Measurements from ENCODE around the gene ADAMTS17. TPM values are rescaled to one million over a fixed set of nuclear protein-coding genes. Genes with fewer than 3 reads are reported as not detected.
"Not testable (repeated sequence)": the region's sequence is repeated elsewhere in the genome, so short reads cannot be mapped to it uniquely, and the experiment has no call there.

ADAMTS17 gene
- total RNA-seq, 1 donor from 2014 or later, result 6.2 TPM

DNA sequence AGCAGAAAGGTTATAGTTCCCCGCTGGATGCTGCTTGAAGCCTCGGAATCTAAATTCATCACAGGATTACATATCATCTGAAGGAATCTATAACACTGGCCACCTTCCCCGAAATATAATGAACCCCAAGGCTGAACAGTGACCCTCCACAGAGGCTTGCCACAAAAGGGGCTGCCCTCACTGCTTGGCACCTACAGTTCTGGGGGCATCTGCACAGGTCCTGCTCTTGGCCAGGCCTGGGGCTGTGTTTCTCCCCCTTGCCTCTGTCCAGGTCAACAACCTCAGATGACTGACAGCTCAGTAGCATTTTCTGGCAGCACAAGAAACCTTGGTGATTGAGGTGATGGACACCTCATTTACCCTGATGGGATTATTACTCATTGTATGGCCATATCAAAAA, 1.5 kb upstream of the ADAMTS17 start:
- DNase-seq (no peak), ATAC-seq (no peak)
- TF ChIP-seq, protein P1, sequence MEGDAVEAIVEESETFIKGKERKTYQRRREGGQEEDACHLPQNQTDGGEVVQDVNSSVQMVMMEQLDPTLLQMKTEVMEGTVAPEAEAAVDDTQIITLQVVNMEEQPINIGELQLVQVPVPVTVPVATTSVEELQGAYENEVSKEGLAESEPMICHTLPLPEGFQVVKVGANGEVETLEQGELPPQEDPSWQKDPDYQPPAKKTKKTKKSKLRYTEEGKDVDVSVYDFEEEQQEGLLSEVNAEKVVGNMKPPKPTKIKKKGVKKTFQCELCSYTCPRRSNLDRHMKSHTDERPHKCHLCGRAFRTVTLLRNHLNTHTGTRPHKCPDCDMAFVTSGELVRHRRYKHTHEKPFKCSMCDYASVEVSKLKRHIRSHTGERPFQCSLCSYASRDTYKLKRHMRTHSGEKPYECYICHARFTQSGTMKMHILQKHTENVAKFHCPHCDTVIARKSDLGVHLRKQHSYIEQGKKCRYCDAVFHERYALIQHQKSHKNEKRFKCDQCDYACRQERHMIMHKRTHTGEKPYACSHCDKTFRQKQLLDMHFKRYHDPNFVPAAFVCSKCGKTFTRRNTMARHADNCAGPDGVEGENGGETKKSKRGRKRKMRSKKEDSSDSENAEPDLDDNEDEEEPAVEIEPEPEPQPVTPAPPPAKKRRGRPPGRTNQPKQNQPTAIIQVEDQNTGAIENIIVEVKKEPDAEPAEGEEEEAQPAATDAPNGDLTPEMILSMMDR (IDR thresholded peaks at IDR 0.05), result no peak
- Histone ChIP-seq H3K27me3 (peaks cover 13% of the 10 kb centered on the region), H3K4me3 (no peak overlapping the region), H3K9me3 (no peaks in the 10 kb centered on the region), H3K27ac (no peak overlapping the region), H3K4me1 (peaks cover 8% of the 10 kb centered on the region), H3K36me3 (no peaks in the 10 kb centered on the region)
- intact Hi-C loops (cut with DNase I), result no loop called here

DNA sequence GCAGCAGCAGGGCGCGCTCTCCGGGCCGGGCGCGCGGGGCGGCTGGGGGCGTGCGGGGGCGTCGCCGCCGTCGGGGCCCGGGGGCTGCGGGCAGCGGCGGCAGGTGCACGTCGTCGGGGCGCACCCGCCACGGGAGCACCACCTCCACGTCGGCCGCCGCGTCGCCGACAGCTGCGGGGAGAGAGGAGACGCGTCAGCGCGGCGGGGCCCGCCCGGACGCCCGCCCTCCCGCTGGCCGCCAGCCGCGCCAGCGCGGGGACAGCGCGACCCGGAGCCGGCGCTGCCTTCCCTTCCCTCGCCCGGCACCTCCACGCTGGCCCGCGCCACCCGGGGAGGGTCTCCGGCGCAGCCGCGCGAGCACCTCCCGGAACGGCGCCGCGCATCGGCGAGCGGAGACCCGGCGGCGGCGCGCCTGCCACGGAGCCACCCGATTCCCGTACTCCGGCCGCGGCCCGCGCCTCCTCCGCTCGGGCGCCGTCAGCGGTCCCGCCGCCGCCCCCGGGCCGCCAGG, 481 bp downstream of the ADAMTS17 start:
- TF ChIP-seq, protein P1 (IDR thresholded peaks at IDR 0.05), result no peak
- intact Hi-C loops (cut with DNase I), result no loop called here

DNA sequence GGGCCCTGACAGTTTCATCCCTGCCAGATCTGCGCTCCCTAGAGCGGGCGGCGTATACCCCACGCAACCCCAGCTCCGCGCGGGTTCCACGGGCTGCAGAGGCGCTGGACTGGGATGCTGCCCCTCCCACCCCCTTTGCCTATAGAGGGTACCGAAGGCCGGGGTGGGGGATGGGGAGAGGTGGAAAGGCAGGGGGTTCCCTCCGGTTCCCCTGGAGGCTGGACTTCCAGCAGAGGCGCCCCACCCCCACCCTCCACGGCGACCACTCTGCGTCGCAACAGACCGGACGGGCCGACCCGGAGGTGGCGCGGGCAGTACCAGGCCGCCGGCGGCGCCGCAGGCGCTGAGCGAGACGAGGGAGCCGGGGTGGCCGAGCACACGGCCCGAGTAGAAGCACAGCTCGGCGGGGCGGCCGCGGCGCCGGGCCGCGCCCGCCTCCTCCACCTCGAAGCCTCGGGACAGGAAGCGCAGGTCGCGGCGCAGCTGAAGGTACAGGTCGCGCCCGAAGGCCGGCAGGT, 995 bp downstream of the ADAMTS17 start:
- H3K4me3 ChIP-seq, result peak overlapping the region; percentile 36
- intact Hi-C loops (cut with DNase I), result no loop called here
- H3K27me3 ChIP-seq, result peaks cover 13% of the 10 kb centered on the region

More for the DNA sequence above, 481 bp downstream of the ADAMTS17 start:
- DNase-seq, result no peak
- Histone ChIP-seq H3K9me3 (no peaks in the 10 kb centered on the region), H3K36me3 (no peaks in the 10 kb centered on the region), H3K4me1 (peaks cover 8% of the 10 kb centered on the region), H3K27ac (no peak overlapping the region), H3K4me3 (peak overlapping the region; percentile 73), H3K27me3 (peaks cover 13% of the 10 kb centered on the region)
- ATAC-seq, result peak; percentile 5

DNA sequence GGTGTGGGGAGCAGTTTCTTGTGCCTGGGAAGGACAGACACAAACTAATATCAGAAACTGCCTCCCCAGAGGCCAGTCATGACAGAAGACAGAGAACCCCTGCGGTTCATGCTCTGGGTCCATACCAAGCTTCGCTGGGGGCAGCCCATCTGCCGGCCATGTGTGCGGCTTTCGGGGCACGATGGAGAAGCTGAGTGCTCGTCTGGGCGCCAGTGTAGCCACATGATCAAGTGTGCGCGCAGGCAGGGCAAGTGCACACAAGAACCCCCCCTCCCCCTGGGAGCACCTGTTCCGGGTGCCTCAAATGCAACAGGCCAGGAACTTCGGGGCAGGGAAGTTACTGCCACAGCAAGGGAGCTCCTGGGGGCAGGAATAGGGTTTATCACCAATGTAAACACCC, 1.8 kb downstream of the ADAMTS17 start:
- DNase-seq, result no peak
- Histone ChIP-seq H3K9me3 (no peaks in the 10 kb centered on the region), H3K27me3 (peaks cover 13% of the 10 kb centered on the region), H3K4me3 (no peak overlapping the region), H3K4me1 (peaks cover 8% of the 10 kb centered on the region), H3K36me3 (no peaks in the 10 kb centered on the region), H3K27ac (no peak overlapping the region)
- ATAC-seq, result no peak
- TF ChIP-seq, protein P1 (IDR thresholded peaks at IDR 0.05), result no peak
- intact Hi-C loops (cut with DNase I), result no loop called here

More for the DNA sequence above, 995 bp downstream of the ADAMTS17 start:
- H3K27ac ChIP-seq, result no peak overlapping the region
- DNase-seq (no peak), ATAC-seq (no peak)
- no peaks in the 10 kb centered on the region for H3K36me3 ChIP-seq
- H3K9me3 ChIP-seq, result no peaks in the 10 kb centered on the region
- TF ChIP-seq, protein P1 (IDR thresholded peaks at IDR 0.05), result no peak
- H3K4me1 ChIP-seq, result peaks cover 8% of the 10 kb centered on the region

DNA sequence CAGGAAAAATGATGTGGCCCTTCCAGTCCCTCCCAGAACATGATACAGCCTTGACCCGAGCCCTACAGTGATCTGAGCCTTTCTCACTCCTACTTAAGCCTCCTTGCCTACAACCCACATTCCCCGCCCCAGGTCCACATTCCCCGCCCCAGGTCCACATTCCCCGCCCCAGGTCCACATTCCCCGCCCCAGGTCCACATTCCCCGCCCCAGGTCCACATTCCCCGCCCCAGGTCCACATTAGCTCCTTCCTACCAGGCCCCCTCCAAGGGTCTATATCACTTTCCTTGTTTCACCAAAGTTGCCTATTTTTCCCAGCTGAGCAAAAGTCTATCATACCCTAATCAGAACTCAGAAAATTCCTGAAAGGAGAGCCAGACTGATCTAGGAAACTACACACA, 2.3 kb downstream of the ADAMTS17 start:
- intact Hi-C loops (cut with DNase I); ATAC-seq: not testable (repeated sequence)

DNA sequence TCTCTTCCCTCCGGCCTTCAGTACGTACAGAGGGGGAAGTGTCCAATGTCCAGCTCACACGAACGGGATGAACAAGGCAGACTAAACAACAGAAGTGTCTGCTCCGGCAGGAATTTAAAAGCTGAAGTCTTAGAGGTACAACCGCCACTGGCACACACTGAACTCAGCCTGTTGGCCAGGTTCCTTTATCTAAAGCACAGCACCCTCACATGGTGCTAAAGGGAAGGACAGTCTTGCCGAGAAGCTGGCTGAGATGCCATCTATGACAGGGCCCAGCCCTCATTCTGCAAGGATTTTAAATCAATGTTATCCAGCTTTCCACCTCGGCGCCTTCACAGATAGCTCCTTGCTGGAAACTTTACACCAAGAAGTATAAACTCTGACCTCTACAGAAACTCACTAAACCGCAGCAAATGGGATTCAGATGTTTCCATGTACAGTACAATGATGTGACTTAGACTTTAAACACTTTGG, 2.8 kb downstream of the ADAMTS17 start:
- no peak for DNase-seq
- H3K4me1 ChIP-seq, result peaks cover 8% of the 10 kb centered on the region
- intact Hi-C loops (cut with DNase I), result no loop called here
- no peaks in the 10 kb centered on the region for H3K9me3 ChIP-seq
- H3K27ac ChIP-seq, result no peak overlapping the region
- peak; percentile 47 for ATAC-seq
- H3K27me3 ChIP-seq, result peaks cover 13% of the 10 kb centered on the region
- H3K4me3 ChIP-seq, result no peak overlapping the region
- H3K36me3 ChIP-seq, result no peaks in the 10 kb centered on the region
- TF ChIP-seq, protein P1 (IDR thresholded peaks at IDR 0.05), result peak; percentile 65

More for the DNA sequence above, 2.3 kb downstream of the ADAMTS17 start:
- H3K27ac ChIP-seq, H3K4me1 ChIP-seq, H3K4me3 ChIP-seq, H3K9me3 ChIP-seq, DNase-seq, H3K36me3 ChIP-seq: not testable (repeated sequence)
- peaks cover 13% of the 10 kb centered on the region for H3K27me3 ChIP-seq
